Stimulated activated CD4-positive, alpha-beta T cell treated with anti-CD3 and anti-CD28 coated beads, TNF-alpha, amount 100 ng/mL, for 24 hours (primary cell): ENCODE data around the gene DIAPH3.

Experiments
- DNase-seq, 3 experiments: peaks; one replicate each; pipeline ENCODE4 v3.0.0-alpha.2; 2020; ENCODE audit warnings: low read depth in 3 of 3

The DIAPH3 gene

GRCh38 chr13:59677966-59678814, 485.5 kb downstream of the DIAPH3 start:
- DNase-seq = no peak

- DNase-seq = no peak
Measured at GRCh38 chr13:59677430-59677829, 486.3 kb downstream of the DIAPH3 start.

DNA sequence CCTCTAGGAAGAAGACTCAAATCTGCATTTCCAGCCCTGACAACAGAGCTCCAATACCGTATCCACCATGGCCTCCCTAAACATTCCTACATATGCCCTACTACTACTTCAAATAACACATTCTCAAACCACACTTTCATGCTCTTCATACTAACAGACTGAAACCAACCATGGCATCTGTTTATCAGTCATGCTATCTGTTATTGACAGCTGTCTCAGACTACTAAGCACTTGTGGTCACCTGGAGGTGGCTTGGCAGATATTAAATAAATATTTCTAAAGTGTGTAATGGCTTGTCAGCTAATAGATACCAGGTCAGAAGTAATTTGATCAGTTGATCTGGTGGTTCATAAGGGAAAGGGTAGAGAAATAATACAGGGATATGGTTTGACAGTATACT, 489.1 kb downstream of the DIAPH3 start:
- DNase-seq = no peak

DNA sequence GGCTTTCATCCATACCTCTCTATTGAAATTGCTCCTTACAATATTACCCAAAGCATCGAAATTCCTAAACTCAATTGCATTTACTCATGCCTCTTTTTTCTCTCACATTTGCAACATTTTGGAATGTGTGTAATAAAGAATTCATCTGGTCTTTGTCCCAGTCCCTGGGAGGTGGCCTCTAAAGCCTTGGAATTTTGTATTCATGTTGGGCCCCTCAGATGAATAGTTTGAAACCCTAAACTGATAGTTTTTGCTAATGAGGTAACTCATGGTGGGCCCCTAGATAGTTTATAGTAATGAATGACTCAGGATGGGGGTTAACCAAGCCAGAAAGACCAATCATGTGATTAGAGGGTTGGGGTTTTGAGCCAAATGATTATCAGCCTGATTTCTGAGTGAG, 490.4 kb downstream of the DIAPH3 start:
- DNase-seq = no peak

DNA sequence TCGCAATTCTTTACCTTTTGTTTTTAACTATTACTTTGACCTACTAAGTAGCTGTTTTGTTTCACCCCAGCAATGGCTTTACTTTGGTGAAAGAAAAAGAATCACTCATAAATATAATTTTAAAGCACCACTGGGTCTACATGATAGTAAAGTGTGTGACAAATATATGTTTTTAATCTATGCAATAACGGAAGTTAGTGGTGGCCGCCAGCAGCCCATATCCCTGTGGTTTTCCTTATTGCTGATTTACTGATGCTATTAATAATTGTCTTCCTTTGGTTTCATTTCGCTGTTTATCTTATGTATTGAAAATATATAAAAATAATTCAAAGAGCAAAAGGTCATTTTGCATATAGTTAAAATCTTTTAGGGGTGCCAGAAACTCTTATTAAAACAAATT, 491.3 kb downstream of the DIAPH3 start:
- DNase-seq = no peak

DNA sequence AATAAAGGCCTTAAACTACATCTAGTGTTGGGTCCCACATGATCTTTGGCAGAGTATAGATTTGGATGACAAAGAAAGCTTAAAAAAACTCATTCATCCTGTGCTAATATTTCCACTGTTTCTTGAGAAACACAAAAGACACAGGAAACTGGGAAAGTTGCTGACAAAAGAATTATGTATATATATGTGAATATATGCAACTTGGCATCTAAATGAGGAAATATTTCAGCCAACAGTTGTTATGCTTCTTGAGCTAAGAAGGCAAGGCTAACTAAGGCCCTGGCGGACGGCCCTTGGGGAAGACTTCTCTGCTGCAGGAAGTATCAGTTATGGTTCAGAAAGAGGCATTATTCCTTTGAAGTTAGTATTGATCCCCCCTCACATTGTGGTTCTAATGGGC, 491.8 kb downstream of the DIAPH3 start:
- DNase-seq = no peak

GRCh38 chr13:59666504-59666903, 497.2 kb downstream of the DIAPH3 start:
- no peak for DNase-seq

DNA sequence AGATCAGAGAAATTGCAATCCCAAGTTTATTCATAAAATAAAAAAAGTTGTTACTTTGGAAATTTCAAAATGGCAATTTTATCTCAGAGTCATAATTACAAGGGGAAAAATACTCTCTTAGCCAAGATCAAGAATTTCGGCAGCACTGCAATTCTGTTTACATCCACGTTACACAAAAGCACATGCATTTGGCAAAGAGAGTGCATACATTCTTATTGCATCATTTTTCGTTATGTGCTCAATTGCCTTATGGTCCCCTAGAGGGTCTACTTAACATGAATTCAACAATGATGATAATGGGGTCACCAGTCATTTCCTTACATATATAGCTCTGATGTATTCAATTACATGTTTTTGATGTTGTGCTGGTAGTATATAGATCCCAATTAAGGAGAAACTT, 498.0 kb downstream of the DIAPH3 start:
- no peak for DNase-seq

- no peak for DNase-seq
Measured at GRCh38 chr13:59665184-59665583, 498.5 kb downstream of the DIAPH3 start.

- DNase-seq = no peak
Measured at GRCh38 chr13:59664586-59664985, 499.1 kb downstream of the DIAPH3 start.

DNA sequence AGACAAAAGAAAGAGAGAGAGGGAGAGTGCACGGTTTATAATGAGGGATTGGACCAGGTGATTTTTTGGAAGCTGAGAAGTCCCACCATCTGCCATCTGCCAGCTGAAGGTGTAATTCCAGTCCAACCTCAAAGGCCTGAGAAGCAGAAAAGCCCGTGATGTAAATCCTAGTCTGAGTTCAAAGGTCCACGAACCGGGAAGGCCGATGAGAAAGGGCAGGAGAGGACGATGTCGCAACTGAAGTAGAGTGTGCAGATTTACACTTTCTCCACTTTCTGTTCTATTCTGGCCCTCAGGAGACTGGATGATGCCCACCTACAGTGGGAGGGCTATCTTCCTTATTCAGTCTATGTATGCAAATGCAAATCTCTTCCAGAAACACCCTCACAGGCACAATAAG, 500.0 kb downstream of the DIAPH3 start:
- DNase-seq = no peak

GRCh38 chr13:59660582-59660981, 503.1 kb downstream of the DIAPH3 start:
- no peak for DNase-seq

DNA sequence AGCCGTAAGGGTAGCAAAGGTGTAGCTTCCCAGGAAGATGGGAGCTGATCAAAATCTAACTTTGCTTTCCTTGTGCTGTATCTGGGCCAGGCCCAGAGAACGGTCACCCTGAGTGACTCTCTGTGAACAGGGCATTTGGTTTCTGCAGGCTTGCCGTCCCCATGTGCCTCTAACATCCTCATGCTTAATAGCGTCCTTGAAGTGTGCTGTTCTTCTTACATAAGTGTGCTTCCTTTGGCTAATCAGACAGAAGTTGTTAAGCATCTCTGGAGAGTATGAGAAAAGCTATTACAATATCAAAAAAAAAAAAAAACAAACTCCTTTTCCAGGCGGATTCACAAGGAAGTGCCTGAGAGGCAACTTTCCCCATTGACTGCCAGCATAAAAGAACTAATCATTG, 503.7 kb downstream of the DIAPH3 start:
- no peak for DNase-seq

- no peak for DNase-seq
Measured at GRCh38 chr13:59658738-59659330, 504.9 kb downstream of the DIAPH3 start.

DNA sequence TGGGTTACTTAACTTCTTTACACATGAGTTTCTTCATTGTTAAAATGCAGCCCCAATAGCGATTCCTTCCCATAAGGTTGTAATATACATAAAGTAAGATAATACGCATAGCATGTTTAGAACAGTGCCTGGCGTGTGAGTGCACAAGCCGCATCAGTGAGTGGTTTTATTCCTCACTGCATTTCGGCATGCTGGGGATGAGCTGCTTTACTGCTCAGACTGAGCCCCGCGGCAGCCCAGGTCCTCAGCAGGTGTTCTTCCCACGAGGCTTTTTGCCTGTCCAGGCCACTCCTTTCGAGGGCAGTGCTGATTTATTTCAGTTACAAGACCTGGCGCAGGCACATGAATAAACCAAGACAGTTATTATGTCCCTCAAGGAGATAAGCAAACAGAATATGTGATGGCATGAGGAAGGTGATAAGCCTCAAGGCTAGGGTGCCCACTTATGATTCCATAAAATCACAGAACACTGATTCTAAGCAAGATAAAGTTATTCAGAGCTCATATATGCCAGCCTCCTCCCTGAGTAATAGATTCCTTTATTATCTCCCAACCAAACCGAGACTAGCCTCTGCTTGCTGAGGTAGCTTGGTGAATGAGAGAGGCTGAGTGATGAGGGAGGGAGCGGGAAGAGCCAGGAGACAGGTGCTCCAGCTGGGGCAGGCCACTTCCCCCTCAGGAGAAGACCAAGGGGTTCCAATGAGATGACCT, 505.5 kb downstream of the DIAPH3 start:
- no peak for DNase-seq

GRCh38 chr13:59653916-59654315, 509.8 kb downstream of the DIAPH3 start:
- no peak for DNase-seq

DNA sequence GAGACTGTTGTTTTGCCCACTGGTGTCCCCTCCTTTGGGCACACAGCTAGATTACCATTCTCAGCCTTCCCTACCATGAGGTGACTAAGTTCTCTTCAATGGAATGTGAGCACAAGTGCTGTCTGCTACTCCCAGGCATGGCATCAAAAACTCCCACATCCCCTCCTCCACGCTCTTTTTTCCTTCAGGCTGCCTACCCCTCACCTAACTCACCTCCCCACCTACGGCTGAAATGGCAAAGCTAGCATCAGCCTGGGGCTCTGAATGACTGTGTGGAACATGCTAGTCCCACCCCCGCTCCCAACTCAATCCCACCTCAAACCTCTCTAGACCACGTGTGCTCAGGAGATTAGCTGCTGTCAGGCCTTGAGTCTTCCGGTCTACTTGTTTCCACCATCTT, 512.2 kb downstream of the DIAPH3 start:
- DNase-seq = no peak

GRCh38 chr13:59643906-59644626, 519.7 kb downstream of the DIAPH3 start:
- no peak for DNase-seq

- DNase-seq = no peak
Measured at GRCh38 chr13:59643364-59643841, 520.3 kb downstream of the DIAPH3 start.

- DNase-seq = no peak
Measured at GRCh38 chr13:59641817-59642216, 521.9 kb downstream of the DIAPH3 start.

DNA sequence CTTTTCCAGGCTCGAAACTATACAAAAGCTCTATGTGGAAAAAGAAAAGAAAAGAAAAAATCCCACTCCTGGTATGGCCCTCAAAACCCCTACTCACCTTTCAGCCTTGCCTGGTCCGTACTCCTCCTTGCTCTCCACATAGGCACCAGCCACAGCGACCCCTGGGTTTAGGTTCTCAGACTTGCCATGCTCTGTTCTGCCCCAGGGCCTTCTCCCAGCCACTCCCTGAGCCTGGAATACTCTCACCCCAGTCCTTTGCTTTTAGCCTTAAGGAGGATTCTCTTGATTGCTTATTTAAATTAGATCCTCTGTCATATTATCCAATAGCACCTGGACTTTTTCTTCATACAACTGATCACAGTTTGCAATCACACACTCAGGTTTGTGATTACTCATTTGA, 522.5 kb downstream of the DIAPH3 start:
- no peak for DNase-seq

GRCh38 chr13:59638404-59638803, 525.3 kb downstream of the DIAPH3 start:
- DNase-seq = no peak
